GM12864 (cell line): ENCODE measurements around the gene LRRC59.
"Not testable (repeated sequence)": the region's sequence is repeated elsewhere in the genome, so short reads cannot be mapped to it uniquely, and the experiment has no call there.

Source experiments
- DNase-seq: peaks from one replicate; pipeline ENCODE4 v3.0.0-alpha.2; 2011; ENCODE audit warnings: low read depth
- H3K4me3 ChIP-seq: 2 replicates; pipeline ENCODE4 v1.5.1; 2011; ENCODE audit warnings: mild to moderate bottlenecking, low read depth, low read length, control low read depth
- CTCF ChIP-seq: IDR thresholded peaks from 2 replicates; pipeline ENCODE4 v1.5.1; 2011; ENCODE audit warnings: low read depth, mild to moderate bottlenecking, moderate library complexity, low read length, control low read depth, inconsistent platforms; ENCODE audit errors: missing control alignments

Gene LRRC59

GRCh38 chr17:50424246-50424995 is 27.1 kb upstream of the LRRC59 start:
- no peak for TF ChIP-seq CTCF
- H3K4me3 ChIP-seq, result no peak overlapping the region
- DNase-seq, result no peak

DNA sequence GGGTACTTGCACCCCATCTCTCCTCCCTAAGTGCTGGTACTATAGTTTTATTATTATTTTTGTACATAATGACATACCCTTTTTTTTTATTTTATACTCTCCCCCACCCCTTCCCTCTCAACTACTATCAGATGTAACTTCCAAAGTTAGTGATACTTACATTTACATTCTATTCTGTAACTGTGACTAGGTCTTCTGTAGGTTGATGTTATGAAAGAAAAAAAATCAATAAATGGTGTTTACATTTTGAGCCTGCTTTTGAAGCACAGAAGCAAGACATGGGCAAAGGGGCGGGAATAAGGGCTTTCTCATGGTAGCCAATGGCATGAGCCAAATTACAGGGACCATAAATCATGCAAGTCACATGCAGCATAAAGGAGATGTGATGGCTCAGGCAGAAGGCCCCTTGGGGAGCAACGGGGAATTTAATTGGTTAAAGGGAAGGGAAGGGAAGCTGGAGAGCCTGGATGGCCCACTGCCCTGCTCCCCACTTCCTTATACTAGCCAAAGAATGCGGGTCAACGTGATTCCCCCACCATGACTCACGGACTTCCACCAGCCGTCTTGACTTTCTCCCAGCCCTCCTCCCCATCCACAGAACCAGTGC is 26.3 kb upstream of the LRRC59 start:
- no peak overlapping the region for H3K4me3 ChIP-seq
- no peak for DNase-seq

GRCh38 chr17:50422738-50423137 is 25.4 kb upstream of the LRRC59 start:
- no peak for TF ChIP-seq CTCF
- no peak overlapping the region for H3K4me3 ChIP-seq

More for the DNA sequence above, 26.3 kb upstream of the LRRC59 start:
- TF ChIP-seq CTCF, result no peak

DNA sequence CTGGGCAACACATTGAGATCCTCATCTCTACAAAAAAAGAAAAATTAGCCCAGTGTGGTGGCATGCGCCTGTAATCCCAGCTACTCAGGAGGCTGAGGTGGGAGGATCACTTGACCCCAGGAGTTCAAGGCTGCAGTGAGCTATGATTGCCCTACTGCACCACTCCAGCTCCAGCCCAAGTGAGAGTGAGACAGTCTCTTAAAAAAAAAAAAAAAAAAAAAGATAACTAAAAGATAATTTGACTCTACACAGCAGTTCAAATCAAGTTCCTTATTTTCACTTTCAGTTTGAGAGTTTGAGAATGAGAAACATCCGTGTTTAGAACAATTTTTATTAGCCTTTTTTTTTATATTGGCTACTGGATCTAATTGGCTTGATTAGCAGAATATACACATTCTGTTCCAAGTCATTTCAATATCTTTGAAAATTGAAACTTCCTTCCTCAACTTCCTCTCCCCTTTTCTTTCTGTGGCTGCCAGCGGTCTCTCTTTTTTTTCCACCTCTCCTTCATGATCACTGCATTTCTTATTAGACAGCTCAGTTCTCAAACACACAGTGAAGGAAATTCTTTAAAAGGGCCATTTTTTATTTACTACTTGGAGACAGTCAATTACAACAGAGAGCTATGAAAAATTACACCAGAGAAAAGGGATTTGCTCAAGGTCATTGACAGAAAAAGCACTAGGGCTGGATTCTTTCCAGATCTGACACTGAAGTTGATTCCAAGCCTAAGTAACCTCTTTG is 24.2 kb upstream of the LRRC59 start:
- H3K4me3 ChIP-seq, result peak overlapping the region; percentile 29; the same call in 1 of the 2 replicates
- no peak for DNase-seq
- TF ChIP-seq CTCF, result no peak

More at GRCh38 chr17:50422738-50423137, 25.4 kb upstream of the LRRC59 start:
- DNase-seq, result no peak

DNA sequence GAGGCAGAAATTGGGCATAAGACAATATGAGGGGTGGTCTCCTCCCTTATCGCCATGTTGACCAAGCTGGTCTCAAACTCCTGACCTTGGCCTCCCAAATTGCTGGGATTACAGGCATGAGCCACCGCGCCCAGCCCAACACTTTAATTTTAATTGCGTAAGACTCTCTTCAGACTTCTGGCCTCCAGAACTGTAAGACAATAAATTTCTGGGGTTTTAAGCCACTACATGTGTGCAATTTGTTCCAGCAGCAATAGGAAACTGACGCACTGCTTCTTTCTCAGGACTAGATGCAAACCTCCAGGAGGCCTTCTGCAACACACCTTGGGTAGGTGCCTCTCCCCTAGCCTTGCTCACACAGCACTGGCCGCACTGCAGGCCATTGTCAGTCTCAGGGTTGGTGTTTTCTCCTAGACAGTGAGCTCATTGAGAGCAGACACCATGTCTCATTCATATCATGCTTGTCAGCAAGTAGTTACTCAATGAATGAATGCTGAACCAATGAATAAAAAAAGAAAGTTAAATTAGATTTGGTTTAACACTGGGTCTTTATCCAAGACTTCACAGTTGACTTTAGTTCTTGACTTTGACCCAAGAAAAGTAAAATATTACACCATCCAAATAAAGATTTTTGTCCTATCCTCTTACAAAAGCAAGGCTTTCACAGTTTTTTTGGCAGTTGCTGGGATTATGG is 23.2 kb upstream of the LRRC59 start:
- H3K4me3 ChIP-seq, result no peak overlapping the region
- no peak for TF ChIP-seq CTCF
- DNase-seq, result no peak

GRCh38 chr17:50419577-50419976 is 22.3 kb upstream of the LRRC59 start:
- DNase-seq, H3K4me3 ChIP-seq: not testable (repeated sequence)

GRCh38 chr17:50414808-50415207 is 17.5 kb upstream of the LRRC59 start:
- no peak for TF ChIP-seq CTCF
- no peak for DNase-seq
- H3K4me3 ChIP-seq, result no peak overlapping the region
